ENCODE results near the gene SEPHS1.
A peak's percentile ranks its signal among the peaks of the same experiment; 100 is the strongest.
"Not testable (repeated sequence)": the region's sequence is repeated elsewhere in the genome, so short reads cannot be mapped to it uniquely, and the experiment has no call there.

The SEPHS1 gene, protein sequence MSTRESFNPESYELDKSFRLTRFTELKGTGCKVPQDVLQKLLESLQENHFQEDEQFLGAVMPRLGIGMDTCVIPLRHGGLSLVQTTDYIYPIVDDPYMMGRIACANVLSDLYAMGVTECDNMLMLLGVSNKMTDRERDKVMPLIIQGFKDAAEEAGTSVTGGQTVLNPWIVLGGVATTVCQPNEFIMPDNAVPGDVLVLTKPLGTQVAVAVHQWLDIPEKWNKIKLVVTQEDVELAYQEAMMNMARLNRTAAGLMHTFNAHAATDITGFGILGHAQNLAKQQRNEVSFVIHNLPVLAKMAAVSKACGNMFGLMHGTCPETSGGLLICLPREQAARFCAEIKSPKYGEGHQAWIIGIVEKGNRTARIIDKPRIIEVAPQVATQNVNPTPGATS

DNA sequence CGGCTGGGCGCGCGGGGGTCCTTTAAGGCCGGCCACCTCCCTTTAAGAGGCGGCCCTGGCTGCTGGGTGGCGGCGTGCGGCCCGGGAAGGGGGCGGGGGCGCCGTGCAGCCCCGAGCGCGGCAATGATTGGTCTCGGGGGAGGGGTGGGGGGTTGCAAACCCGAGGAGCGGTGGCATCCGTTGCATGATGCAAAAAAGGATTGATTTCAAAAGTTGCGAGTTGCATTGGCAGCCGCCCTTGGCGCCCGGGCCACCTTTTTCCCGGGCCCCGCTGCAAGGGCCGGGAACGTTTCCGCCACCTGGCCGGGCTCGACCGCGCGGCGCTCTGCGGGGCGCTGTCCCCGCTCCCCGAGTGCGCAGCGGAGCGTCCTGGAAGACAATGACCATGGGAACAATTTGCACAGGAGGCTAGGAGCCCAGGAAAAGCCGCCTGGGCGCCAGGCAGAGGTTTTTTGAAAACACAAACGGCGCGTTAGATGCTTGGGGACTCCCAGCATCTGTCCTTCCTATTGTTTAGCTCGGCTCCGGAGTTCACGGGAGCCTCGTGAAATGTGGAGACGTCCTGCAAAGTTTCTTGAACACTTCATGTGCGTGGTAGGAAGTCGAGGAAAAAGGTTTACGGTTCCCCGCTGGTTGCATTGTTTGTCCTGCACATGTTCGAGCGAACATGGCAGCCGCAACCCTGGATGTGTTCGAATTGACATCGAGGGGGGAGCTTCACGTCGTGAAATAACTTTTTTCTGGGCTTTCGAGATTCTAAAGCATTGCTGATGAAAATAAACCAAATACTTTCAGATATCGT lies at the start of gene SEPHS1:
SEPHS1 (minus strand) TSS at position 78 of the 802 bp plus-strand sequence. CDS start 3,343 bp downstream, outside the sequence.
- peak; percentile 82 for DNase-seq (ENCODE audit: low spot score)

DNA sequence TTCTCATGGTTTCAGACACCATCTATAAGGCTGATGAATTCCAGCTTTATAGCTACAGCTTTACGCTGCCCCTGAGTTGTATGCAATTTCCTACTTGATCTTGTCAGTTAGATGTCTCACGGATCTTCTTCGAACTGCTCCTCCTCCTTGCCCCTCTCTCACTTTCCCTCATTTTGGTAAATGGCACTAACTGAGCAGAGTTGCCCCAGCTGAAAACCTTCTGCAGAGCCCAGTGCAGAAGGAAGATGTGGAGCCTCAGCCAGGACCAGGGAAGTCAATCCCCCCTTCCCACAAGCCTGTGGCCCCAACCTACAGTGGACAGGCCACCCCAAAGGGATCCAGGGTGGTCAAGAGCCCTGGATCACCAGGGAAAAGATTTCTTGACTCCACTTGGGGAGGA lies 49.0 kb upstream of the SEPHS1 start:
- DNase-seq (ENCODE audit: low spot score): no peak

DNA sequence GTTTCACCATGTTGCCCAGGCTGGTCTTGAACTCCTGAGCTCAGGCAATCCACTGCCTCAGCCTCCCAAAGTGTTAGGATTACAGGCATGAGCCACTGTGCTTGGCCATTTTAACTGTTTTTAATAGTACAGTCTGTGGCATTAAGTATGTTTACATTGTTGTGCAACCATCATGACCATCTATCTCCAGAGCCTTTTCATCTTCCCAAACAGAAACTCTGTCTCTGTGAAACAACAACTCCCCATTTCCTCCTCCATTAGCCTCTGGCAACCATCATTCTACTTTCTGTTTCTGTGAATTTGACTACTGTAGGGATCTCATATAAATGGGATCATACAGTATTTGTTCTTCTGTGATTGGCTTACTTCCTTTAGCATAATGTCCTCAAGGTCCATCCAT lies 48.3 kb upstream of the SEPHS1 start:
- no peak for DNase-seq (ENCODE audit: low spot score)

DNA sequence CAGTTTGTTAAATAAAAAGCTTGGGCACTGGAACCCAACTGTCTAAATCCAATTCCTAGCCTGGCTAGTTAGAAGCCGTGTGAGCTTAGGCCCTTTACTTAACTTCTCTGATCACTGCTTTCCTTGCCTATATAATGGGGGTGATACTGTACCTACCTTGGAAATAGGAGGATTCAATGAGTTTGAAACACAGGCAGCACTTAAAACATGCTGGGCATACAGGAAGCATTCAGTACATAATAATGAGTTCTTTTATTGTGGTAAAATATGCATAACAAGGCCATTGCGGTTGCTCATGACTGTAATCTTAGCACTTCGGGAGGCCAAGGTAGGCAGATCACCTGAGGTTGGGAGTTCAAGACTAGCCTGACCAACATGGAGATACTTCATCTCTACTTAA lies 47.4 kb upstream of the SEPHS1 start:
- DNase-seq (ENCODE audit: low spot score): no peak

DNA sequence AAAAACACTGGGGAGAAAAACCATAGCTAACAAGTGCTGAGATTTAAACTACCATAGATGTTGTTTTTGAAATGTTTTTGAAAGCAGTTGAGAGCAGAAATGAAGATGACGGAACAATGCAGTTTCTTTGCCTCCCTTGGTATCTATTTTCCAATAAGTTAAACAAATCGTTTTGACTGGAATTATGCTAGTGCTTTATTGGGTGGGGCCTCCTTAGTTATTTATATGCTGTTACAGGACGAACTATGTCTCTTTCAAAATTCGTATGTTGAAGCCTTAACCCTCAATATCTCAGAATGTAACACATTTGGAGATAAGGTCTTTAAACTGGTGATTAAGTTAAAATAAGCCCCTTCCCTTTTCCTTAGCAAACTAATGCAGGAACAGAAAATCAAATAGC lies 45.5 kb upstream of the SEPHS1 start:
- no peak for DNase-seq (ENCODE audit: low spot score)

DNA sequence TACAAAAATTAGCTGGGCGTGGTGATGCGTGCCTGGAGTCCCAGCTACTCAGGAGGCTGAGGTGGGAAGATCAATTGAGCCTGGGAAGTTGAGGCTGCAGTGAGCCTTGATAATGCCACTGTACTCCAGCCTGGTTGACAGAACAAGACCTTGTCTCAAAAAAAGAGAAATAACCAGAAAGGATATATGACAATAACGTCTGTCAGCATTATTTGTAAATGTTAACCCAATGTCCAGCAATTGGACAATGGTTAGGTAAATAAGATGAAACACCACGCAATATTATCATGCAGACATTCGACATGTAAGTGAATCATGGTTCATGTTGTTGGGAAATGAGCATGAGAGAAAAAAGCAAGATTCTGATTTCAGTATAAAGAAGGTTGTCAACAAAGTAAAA lies 44.6 kb upstream of the SEPHS1 start:
- no peak for DNase-seq (ENCODE audit: low spot score)

DNA sequence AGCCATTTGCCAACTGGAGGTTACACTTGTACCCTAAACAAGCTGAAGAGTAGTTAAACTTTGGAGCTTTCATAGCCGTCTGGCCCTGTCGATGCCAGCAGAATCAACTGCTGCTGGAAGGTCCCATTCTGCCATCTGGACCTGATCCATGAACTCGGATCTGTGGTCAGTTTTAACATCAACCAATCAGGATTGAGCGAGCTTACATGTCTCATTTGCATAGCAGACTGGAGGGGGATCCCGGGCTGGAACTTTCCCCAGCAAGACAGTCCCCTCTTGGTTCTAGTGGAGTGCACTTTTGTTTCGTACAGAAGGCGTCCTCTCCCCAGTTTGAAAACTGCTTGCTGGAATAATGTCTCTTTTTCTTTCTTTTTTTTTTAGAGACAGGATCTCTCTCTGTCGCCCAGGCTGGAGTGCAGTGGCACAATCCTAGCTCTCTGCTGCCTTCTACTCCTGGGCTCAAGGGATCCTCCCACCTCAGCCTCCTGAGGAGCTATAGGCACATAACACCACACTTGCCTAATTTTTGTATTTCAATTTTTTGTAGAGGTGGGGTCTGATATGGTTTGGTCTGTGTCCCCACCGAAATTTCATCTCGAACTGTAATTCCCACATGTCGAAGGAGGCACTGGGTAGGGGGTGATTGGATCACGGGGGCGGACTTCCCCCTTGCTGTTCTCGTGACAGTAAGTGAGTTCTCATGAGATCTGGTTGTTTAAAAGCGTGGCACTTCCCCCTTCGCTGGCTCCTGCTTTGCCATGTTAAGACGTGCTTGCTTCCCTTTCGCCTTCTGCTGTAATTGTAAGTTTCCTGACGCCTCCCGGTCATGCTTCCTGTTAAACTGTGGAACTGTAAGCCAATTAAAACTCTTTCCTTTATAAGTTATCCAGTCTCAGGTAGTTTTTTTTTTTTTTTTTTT lies 42.8 kb upstream of the SEPHS1 start:
- DNase-seq (ENCODE audit: low spot score): no peak

DNA sequence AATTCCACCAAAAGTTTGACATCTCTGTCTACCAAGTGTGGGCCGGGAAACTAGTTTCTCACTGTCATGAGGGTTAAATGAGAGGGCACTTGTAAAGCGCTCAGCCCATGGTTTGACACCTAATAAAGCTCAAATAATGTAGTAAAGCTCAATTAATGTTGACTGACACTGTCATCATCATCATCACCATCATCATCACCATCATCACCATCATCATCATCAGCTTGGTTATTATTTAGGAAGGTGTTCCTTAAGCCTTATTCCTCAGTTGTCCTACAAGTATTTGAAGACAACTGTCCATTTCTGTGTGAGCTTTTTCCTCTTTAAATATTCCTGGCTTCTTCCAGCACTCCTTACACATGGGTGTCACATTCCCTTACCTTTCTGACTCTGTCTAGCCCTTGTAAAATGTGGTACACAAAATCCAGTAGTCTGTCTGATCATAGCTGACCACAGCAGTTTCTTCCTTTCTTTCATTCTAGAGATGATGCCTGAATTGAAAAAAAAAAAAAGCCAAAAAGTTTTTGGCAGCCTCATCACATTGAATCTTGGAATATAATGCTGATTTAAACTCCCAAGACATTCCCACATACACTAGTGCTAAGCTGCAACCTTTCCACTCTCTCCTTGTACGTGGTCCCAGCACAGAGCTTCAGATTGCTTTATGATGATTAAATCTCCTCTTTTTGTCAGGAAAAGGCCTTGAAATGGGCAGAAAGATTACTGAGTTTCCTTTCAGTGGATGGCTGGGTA lies 40.6 kb upstream of the SEPHS1 start:
- DNase-seq (ENCODE audit: low spot score): no peak

DNA sequence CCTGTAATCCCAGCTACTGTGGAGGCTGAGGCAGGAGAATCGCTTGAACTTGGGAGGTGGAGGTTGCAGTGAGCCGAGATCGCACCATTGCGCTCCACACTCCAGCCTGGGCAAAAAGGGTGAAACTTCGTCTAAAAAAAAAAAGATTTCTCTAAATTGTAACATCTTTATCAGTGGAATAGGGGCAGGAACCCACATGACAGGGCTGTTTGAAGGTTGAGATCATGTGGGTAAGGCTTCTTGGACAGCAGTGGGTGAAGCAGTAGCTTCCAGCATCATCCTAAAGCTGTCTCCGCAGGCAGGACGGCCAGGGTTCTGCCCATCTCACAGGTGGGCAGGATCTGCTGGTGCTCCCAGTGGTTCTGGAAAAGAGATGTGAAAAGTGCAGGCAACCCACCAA lies 37.9 kb upstream of the SEPHS1 start:
- DNase-seq (ENCODE audit: low spot score): no peak

DNA sequence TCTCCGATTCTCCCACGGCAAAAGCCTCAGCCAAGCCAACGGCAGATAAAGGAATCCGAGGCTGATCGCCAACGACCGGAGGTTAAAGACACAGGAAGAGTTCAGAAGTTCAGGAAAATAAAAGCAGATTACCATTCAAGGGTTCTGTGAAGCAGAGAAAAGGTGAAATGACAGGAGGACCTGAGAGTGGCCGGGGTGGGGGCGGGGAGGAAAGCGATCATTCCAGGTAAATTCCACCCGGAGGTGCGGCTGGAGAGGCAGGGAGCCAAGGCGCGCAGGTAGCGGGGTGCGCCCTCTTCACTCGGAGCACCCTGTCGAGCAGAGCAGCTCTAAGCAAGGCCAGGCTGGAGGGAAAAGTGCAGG lies 35.3 kb upstream of the SEPHS1 start:
- DNase-seq (ENCODE audit: low spot score): no peak

DNA sequence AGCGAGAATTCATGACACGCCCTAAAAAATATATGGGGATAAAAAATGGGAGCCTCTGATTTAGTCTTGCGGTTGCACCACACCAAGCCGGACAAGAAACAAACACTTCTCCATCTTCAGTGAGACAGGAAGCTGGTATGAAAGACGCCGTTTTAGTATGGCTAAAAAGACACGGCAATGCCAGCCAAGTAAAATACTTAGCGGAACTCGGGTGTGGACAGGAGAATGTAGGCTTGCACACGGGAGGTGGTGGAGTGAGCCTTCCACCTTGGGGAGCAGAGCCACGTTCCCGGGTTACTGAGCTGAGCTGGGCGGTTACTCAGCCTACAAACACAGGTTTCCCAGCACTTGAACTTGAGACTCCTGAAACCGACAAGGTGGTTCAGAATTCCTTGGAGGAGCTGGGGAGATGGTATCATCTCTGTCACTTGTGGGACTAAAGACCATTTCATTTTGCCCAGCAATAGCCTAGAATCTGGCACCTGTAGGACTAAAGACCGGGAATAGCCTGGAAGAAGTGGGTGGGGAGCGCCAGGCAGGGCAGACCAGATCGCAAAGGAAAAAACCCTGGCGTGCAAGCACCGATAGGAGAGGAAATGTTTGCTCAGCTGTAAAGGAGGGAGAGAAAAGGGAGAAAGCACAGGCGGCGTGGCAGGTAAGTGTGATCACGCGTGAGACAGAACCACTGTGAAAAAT lies 34.8 kb upstream of the SEPHS1 start:
- no peak for DNase-seq (ENCODE audit: low spot score)

DNA sequence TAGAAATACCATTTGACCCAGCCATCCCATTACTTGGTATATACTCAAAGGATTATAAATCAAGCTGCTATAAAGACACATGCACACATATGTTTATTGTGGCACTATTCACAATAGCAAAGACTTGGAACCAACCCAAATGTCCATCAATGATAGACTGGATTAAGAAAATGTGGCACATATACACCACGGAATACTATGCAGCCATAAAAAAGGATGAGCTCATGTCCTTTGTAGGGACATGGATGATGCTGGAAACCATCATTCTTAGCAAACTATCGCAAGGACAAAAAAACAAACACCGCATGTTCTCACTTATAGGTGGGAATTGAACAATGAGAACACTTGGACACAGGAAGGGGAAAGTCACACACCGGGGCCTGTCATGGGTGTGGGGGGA lies 31.0 kb upstream of the SEPHS1 start:
- not testable (repeated sequence) for DNase-seq (ENCODE audit: low spot score)

DNA sequence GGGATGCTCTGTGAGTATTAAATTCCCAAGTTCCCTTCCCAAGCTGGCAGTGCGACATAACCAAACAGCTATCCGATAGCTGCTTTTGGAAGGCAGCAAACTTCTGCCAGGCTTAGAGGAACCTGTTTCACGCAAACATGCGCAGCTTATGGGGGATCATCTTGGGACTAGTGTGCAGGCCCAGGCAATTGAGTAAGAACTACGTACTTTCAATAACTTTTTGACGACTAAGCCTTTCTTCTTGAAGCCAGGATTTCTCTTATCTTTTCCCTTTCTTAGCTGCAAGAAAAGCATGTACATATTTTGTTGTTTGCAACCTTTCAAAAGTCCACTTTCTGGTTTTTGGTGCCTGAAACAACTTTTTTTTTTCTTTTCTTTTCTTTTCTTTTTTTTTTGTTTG lies 28.7 kb upstream of the SEPHS1 start:
- DNase-seq (ENCODE audit: low spot score): no peak

DNA sequence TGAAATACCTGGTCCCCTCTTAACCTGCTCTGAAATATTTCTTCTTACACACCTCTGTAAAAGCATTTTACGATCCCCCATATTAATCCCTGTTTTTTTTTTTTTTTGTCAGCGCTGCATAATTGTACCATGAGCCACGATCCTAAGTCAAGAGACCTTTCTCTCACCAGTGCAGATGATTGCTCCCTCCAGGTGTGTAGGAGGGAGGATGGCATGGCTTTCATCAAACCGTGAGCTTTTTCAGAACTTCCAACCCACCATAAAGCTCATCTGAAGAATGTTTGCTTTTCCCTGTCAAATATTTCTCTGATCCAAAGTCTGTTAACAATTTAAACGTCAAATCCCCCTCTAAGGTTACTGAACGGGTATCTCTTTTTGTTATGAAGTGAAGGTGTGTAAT lies 28.2 kb upstream of the SEPHS1 start:
- no peak for DNase-seq (ENCODE audit: low spot score)

DNA sequence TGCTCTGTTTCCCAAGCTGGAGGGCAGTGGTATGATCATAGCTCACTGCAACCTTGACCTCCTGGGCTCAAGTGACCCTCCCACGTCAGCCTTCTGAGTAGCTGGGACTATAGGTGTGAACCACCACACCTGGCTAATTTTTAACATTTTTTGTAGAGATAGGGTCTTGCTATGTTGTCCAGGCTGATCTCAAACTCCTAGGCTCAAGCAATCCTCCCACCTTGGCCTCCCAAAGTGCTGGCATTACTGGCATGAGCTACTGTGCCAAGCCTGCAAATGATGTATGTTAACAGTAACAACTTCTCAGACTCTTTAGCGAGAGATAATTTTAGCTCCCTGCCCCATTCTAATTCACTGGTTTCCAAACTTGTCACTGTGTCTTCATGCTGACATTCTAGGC lies 27.7 kb upstream of the SEPHS1 start:
- no peak for DNase-seq (ENCODE audit: low spot score)

DNA sequence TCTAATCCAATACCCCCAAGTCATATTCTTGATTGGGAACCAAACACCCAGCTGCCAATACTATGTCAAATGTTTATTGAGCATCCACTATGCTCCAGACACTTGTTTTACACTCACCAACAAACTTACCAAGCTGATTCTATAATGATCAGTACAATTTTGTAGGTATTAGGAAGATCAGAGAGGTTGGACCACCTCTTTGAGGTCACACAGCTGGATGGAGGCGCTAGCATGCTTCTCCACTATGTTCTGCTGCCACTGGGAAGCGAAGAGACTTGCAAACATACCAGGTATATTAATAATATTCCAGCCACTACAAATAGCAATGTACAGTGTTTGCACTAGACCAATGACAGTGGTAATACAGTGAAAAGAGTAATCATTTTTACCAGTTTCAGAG lies 25.6 kb upstream of the SEPHS1 start:
- no peak for DNase-seq (ENCODE audit: low spot score)

DNA sequence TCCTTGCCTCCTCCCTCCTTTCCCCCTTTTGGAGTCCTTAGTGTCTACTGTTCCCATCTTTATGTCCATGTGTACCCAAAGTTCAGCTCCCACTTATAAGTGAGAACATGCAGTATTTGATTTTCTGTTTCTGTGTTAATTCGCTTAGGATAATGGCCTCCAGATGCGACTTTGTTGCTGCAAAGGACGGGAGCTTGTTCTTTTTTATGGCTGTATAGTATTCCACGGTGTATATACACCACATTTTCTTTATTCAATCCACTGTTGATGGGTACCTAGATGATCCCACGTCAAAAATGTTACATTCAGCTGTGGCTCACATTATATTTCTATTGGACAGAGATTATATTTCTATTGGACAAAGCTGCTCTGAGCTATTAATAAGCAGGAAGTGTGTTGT lies 24.4 kb upstream of the SEPHS1 start:
- DNase-seq (ENCODE audit: low spot score): no peak

DNA sequence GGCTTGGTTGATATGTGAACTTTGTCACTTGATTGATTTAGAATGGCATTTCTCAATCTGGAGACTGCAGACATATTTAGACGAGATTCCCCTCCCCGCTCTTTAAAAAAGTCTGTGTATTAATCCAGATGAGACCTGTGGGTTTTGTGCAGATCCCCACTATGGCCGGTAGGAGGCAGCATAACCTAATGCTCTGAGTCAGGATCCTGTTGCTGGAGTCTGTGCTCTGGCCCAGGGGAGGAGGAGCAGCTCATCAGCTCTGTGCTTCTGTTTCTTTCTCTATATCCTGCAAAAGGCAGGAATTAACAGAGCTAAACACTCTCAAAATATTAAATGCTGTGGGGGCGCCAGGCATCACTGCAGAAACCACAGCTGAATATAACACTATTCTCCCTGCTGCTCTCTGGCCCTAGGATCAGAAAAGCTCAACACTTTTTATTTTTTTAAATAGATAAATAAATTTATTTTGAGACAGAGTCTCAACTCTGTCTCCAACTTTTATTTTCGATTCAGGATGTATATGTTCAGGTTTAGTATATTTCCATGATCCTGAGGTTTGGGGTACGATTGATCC lies 23.9 kb upstream of the SEPHS1 start:
- peak; percentile 92 for DNase-seq (ENCODE audit: low spot score)

DNA sequence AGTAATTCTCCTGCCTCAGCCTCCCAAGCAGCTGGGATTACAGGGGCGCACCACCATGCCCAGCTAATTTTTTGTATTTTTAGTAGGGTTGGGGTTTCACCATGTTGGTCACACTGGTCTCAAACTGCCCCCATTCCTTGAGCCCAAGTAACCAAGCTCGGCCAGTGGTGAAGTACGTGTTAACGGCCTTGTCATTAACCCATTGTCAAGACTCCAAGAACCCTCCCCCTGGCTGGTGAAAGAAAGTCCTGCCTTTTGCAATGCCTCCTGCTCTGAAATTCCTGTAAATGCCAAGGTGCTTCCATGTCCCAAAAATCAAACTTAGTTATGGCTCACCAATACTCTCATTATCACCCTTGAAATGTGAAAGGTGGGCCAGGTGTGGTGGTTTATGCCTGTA lies 18.8 kb upstream of the SEPHS1 start:
- DNase-seq (ENCODE audit: low spot score): no peak

DNA sequence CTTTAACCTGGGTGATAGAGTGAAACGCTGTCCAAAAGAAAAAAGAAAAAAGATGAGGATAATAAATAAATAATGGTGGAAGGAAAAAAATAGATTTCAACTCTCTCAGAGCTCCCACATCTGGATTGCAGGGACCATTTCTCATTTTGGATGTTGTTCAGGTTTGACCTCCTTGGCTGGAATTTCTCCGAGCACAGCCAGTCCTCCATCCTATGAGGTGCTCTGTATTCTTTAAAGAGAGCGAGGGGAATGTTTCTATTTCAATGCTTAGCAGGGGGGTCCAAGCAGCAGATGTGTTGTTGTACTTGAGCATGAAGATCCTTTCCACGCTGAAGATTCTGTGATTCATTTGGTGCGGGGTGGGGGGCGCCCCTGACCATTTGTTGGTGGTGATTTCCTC lies 17.7 kb upstream of the SEPHS1 start:
- DNase-seq (ENCODE audit: low spot score): no peak

DNA sequence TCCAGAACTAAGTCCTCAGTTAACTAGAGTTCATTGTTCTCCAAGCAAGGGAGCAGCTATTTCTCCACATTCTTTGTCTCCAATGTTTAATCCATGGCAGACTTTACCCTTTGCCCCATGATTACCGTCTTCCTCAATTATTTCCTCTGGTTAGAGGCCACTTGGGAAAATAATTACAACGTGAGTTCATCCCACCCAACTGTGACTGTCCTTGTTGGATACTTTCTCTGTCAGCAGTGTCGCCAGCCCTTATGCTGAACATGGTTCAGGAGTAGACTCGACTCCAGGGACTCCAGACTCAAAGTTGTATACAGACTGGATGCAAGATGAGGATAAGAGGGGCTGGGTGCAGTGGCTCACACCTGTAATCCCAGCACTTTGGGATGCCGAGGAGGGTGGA lies 17.1 kb upstream of the SEPHS1 start:
- DNase-seq (ENCODE audit: low spot score): no peak
